ENCODE data around the gene ITGB7. TPM values are rescaled to one million over a fixed set of nuclear protein-coding genes. Genes with fewer than 3 reads are reported as not detected.

Gene ITGB7
- total RNA-seq, 1 donor from 2014 or later = 3.1 TPM

GRCh38 chr12:53145383-53146260, 61.4 kb downstream of the ITGB7 start:
- DNase-seq (ENCODE audit: low read depth) = peak; percentile 11

GRCh38 chr12:53143355-53143754, 63.7 kb downstream of the ITGB7 start:
- no peak for DNase-seq (ENCODE audit: low read depth)

Other genes starting within 250 kb of the ITGB7 start
- gene EIF4B, start 200.8 kb downstream of the ITGB7 start, total RNA-seq = 1,047 and 1,149 TPM in 2 replicates
- 1.7 and 18.3 TPM in 2 replicates for gene TNS2, start 157.2 kb downstream of the ITGB7 start, total RNA-seq
- 13.9 and 30.6 TPM in 2 replicates for gene SPRYD3, start 127.9 kb downstream of the ITGB7 start, total RNA-seq
- 76.1 and 95.0 TPM in 2 replicates for gene IGFBP6, start 109.6 kb downstream of the ITGB7 start, total RNA-seq
- gene SOAT2, start 103.8 kb downstream of the ITGB7 start, total RNA-seq = not detected in 2 replicates
- 7.6 and 20.7 TPM in 2 replicates for gene ZNF740, start 26.5 kb downstream of the ITGB7 start, total RNA-seq
- gene CSAD, start 26.3 kb downstream of the ITGB7 start, total RNA-seq = 0.17 and 9.1 TPM in 2 replicates
- gene RARG, start 25.0 kb upstream of the ITGB7 start, total RNA-seq = 5.2 and 14.6 TPM in 2 replicates
- gene ESPL1, start 61.0 kb upstream of the ITGB7 start, total RNA-seq = 0.70 and 2.4 TPM in 2 replicates
- gene PFDN5, start 88.3 kb upstream of the ITGB7 start, total RNA-seq = 323 and 327 TPM in 2 replicates
- 28.4 and 42.9 TPM in 2 replicates for gene MYG1, start 92.4 kb upstream of the ITGB7 start, total RNA-seq
- 40.1 and 40.3 TPM in 2 replicates for gene AAAS, start 114.4 kb upstream of the ITGB7 start, total RNA-seq
- gene SP7, start 129.1 kb upstream of the ITGB7 start, total RNA-seq = not detected in 2 replicates
- gene SP1, start 172.9 kb upstream of the ITGB7 start, total RNA-seq = 33.3 and 51.7 TPM in 2 replicates
- gene AMHR2, start 216.6 kb upstream of the ITGB7 start, total RNA-seq = not detected in 2 replicates
- 34.7 and 45.1 TPM in 2 replicates for gene PRR13, start 234.5 kb upstream of the ITGB7 start, total RNA-seq
- gene PCBP2, start 244.9 kb upstream of the ITGB7 start, total RNA-seq = 217 and 526 TPM in 2 replicates

Data from renal cortical epithelial cell (primary cell).